Mesothelial cell of epicardium (in vitro differentiated cells): ENCODE data around the gene ELK3. TPM values are rescaled to one million over a fixed set of nuclear protein-coding genes. Genes with fewer than 3 reads are reported as not detected.

Source experiments
- DNase-seq, 2 experiments: peaks; one replicate each; pipeline ENCODE4 v3.0.0; 2021; ENCODE audit warnings: low spot score in 2 of 2; ENCODE audit not compliant: unreplicated experiment in 2 of 2
- H3K27ac Mint-ChIP-seq: 2 replicates; pipeline ENCODE4 v1.8.0; 2021; ENCODE audit warnings: mixed read lengths
- H3K27me3 Mint-ChIP-seq: 2 replicates; pipeline ENCODE4 v1.8.0; 2021; ENCODE audit warnings: low read depth, mixed read lengths
- H3K36me3 Mint-ChIP-seq: 2 replicates; pipeline ENCODE4 v1.8.0; 2021; ENCODE audit warnings: mixed read lengths
- H3K4me1 Mint-ChIP-seq: 2 replicates; pipeline ENCODE4 v1.8.0; 2021; ENCODE audit warnings: mixed read lengths
- H3K4me3 Mint-ChIP-seq: 2 replicates; pipeline ENCODE4 v1.8.0; 2021; ENCODE audit warnings: mild to moderate bottlenecking, moderate library complexity, mixed read lengths
- H3K9me3 Mint-ChIP-seq: 2 replicates; pipeline ENCODE4 v1.8.0; 2021; ENCODE audit warnings: mixed read lengths
- total RNA-seq: library from RNA; stranded (reverse); gene quantifications from 3 replicates; pipeline ENCODE4 v1.2.1, GENCODE V29; 2021
- TF ChIP-seq, protein P1 (sequence below): fragments of 200-600 bp; sonication (generic); IDR thresholded peaks from one replicate; pipeline ENCODE4 v1.5.0; 2021; ENCODE audit warnings: antibody characterized with exemption; ENCODE audit not compliant: unreplicated experiment

The ELK3 gene
- total RNA-seq, 1 donor from 2014 or later: 27.2 TPM

DNA sequence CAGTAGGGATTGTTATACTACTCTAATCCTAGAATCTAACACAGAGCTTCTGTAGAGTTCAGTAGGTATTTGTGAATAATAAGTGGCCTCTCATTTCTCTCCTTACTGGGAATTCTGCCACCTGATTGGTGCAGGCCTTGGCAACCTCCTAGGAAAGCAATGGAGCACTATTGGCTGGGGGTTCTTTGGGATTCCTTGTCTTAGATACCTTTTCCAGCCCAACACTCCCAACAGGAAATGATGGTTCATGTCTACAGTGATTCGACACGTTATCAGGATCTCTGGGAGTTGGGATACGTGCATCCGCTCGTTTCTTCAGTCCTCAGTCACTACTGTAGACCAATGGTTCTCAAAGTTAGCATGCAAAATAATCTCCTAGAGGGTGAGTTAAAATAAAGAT, 67.4 kb downstream of the ELK3 start:
- no peaks in the 10 kb centered on the region for H3K27me3 Mint-ChIP-seq

DNA sequence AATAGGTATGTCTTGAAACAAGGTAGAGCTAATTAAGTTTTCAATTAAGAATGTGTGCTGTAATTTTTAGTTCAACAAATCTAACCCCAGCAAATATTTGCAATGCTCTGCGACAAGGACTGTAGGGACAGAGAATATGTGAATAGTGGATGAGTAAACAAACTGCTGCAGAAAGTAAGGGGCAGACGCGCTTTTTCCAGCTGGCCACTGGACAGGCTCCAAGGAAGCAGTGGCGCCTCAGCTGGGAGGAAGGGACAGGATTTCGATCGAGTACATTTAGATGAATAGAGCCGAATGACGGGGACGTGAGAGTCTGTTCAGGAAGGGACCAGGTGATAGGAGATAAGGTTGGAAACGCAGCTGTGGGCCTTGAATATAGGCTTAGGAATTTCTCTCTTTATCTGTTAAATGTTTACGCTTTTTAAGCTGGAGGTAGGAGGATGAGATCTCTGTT, 69.3 kb downstream of the ELK3 start:
- Mint-ChIP-seq H3K27ac (peak overlapping the region; percentile 26), H3K4me1 (no peaks in the 10 kb centered on the region), H3K9me3 (no peaks in the 10 kb centered on the region), H3K36me3 (peaks cover 22% of the 10 kb centered on the region), H3K4me3 (no peak overlapping the region), H3K27me3 (no peaks in the 10 kb centered on the region)
- DNase-seq: no peak
- TF ChIP-seq, protein P1, sequence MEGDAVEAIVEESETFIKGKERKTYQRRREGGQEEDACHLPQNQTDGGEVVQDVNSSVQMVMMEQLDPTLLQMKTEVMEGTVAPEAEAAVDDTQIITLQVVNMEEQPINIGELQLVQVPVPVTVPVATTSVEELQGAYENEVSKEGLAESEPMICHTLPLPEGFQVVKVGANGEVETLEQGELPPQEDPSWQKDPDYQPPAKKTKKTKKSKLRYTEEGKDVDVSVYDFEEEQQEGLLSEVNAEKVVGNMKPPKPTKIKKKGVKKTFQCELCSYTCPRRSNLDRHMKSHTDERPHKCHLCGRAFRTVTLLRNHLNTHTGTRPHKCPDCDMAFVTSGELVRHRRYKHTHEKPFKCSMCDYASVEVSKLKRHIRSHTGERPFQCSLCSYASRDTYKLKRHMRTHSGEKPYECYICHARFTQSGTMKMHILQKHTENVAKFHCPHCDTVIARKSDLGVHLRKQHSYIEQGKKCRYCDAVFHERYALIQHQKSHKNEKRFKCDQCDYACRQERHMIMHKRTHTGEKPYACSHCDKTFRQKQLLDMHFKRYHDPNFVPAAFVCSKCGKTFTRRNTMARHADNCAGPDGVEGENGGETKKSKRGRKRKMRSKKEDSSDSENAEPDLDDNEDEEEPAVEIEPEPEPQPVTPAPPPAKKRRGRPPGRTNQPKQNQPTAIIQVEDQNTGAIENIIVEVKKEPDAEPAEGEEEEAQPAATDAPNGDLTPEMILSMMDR: no peak

More for the DNA sequence above, 67.4 kb downstream of the ELK3 start:
- Mint-ChIP-seq H3K4me1 (no peaks in the 10 kb centered on the region), H3K4me3 (no peak overlapping the region), H3K27ac (no peak overlapping the region), H3K9me3 (no peaks in the 10 kb centered on the region), H3K36me3 (peaks cover 22% of the 10 kb centered on the region)
- TF ChIP-seq, protein P1: no peak
- no peak for DNase-seq

DNA sequence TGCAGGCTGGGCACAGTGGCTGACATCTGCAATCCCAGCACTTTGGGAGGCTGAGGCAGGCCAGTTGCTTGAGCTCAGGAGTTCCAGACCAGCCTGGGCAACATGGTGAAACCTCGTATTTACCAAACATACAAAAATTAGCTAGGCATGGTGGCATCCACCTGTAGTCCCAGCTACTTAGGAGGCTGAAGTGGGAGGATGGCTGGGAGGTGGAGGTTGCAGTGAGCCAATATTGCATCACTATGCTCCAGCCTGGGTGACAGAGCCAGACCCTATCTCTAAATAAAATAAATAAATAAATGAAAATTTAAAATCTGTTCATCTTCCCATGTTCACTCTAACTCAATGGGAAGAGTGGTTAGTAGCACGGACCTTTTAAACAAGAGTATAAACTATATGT, 71.2 kb downstream of the ELK3 start:
- Mint-ChIP-seq H3K36me3 (peaks cover 21% of the 10 kb centered on the region), H3K9me3 (no peaks in the 10 kb centered on the region), H3K4me3 (no peak overlapping the region), H3K4me1 (no peaks in the 10 kb centered on the region), H3K27me3 (no peaks in the 10 kb centered on the region), H3K27ac (no peak overlapping the region)
- TF ChIP-seq, protein P1: no peak
- no peak for DNase-seq

DNA sequence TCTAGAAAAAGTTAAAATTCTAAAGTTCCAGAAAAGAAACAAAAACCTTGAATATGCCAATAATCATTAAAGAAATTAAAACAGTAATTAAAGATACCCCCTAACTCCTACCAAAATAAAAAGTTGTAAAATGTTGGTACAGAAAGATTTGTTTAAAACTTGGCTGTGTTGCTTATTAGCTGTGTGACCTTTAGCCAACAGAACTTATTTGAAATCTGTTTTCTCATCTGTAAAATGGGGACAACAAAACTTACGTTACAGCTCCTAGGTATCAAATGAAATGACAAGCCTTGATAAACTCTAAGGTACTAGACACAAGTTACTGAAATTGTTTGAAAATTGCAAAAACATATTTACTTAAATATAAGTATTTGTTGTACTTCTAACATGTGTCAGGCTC, 71.7 kb downstream of the ELK3 start:
- peaks cover 18% of the 10 kb centered on the region for H3K36me3 Mint-ChIP-seq
- no peak overlapping the region for H3K4me3 Mint-ChIP-seq

DNA sequence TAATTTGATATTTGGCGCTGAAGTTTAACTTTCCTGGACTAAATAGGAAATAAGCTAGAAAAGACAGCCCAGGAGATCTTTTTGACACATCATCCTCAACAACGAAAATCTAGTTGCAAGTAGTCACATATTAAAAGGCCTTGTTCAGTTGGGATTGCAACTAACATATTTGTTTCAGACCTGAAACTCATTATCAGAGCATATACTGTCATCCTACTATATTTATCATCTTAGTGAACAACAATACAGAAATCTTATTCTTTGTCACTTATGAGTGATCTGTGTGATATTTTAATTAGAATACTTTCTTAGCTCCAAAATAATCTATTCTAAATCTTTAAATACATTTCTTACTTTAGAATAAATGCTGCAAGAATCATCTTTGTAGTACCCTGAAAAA, 72.1 kb downstream of the ELK3 start:
- H3K27me3 Mint-ChIP-seq: no peaks in the 10 kb centered on the region
- H3K4me3 Mint-ChIP-seq: no peak overlapping the region
- H3K4me1 Mint-ChIP-seq: no peaks in the 10 kb centered on the region
- no peak for DNase-seq
- TF ChIP-seq, protein P1: no peak
- no peaks in the 10 kb centered on the region for H3K9me3 Mint-ChIP-seq
- H3K36me3 Mint-ChIP-seq: peaks cover 19% of the 10 kb centered on the region
- no peak overlapping the region for H3K27ac Mint-ChIP-seq

More for the DNA sequence above, 71.7 kb downstream of the ELK3 start:
- Mint-ChIP-seq H3K27me3 (no peaks in the 10 kb centered on the region), H3K4me1 (no peaks in the 10 kb centered on the region), H3K27ac (no peak overlapping the region), H3K9me3 (no peaks in the 10 kb centered on the region)
- no peak for DNase-seq
- TF ChIP-seq, protein P1: no peak
